Calu3 (cell line): ENCODE results near the gene TNFAIP8L3. TPM values are rescaled to one million over a fixed set of nuclear protein-coding genes. Genes with fewer than 3 reads are reported as not detected.

Experiments used
- BruUV-seq: library from RNA; stranded (reverse); fragments of 400-500 nt; replicated peaks from 2 replicates; lab custom pipeline; 2021; lab: Mats Ljungman, UMichigan
- CTCF ChIA-PET: fragments of 300-600 bp; sonication (Branson Sonifier 250); formaldehyde crosslinking; loops from one replicate; lab custom pipeline; 2022; ENCODE audit warnings: antibody characterized with exemption; lab: Charles Lee
- DNase-seq: peaks from one replicate; pipeline ENCODE4 v3.0.0; 2022
- H3K27ac Mint-ChIP-seq: one replicate; pipeline ENCODE4 v1.8.0; 2022; ENCODE audit warnings: mixed read lengths; ENCODE audit not compliant: unreplicated experiment
- H3K27me3 Mint-ChIP-seq: one replicate; pipeline ENCODE4 v1.8.0; 2022; ENCODE audit warnings: mixed read lengths; ENCODE audit not compliant: unreplicated experiment
- H3K36me3 Mint-ChIP-seq: one replicate; pipeline ENCODE4 v1.8.0; 2022; ENCODE audit warnings: mild to moderate bottlenecking, moderate library complexity, mixed read lengths; ENCODE audit not compliant: insufficient read depth, unreplicated experiment
- H3K4me1 Mint-ChIP-seq: one replicate; pipeline ENCODE4 v1.8.0; 2022; ENCODE audit warnings: mild to moderate bottlenecking, low read depth, mixed read lengths; ENCODE audit not compliant: unreplicated experiment
- H3K4me3 Mint-ChIP-seq: one replicate; pipeline ENCODE4 v1.8.0; 2022; ENCODE audit warnings: mild to moderate bottlenecking, low read depth, moderate library complexity, mixed read lengths; ENCODE audit not compliant: unreplicated experiment
- H3K9me3 Mint-ChIP-seq: one replicate; pipeline ENCODE4 v1.8.0; 2022; ENCODE audit warnings: low read depth, mixed read lengths; ENCODE audit not compliant: unreplicated experiment
- intact Hi-C: fragments of 100-400 bp; cut with micrococcal nuclease; formaldehyde crosslinking; loops from one replicate; pipeline ENCODE4 v1.10.0; 2022; ENCODE audit not compliant: unreplicated experiment
- total RNA-seq: library from RNA; stranded (reverse); gene quantifications from 2 replicates; pipeline ENCODE4 v1.2.3, GENCODE V29; 2022
- TF ChIP-seq, protein P1 (sequence below): fragments of 200-600 bp; IDR thresholded peaks from one replicate; pipeline ENCODE4 v1.8.0; 2022; ENCODE audit warnings: antibody characterized with exemption; ENCODE audit not compliant: unreplicated experiment

The TNFAIP8L3 gene
- total RNA-seq, 1 experiment from 2014 or later: not detected

DNA sequence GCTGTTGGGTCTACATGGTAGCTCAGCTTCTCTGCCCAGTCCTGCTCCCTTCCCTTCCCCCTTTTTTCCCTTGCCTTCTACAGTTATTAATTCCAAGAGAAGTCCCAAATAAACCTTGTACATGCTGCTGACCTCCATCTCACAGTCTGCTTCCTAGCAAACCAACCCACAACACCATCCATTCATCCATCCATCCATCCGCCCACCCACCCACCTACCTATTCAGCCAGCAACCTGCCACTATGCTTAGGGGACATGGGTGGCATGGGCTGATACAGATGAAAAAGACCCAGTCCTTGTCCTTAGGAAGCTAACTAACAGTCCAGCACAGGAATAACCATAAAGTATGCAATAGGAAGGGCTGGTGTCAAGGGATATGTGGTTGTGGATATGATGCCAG is 5.7 kb downstream of the TNFAIP8L3 start:
- H3K27ac Mint-ChIP-seq: no peak overlapping the region
- no peaks in the 10 kb centered on the region for H3K36me3 Mint-ChIP-seq
- BruUV-seq: no TSS peak
- intact Hi-C loops: no loop called here
- H3K27me3 Mint-ChIP-seq: peaks cover 81% of the 10 kb centered on the region
- CTCF ChIA-PET: no interaction called here
- H3K4me3 Mint-ChIP-seq: no peak overlapping the region
- TF ChIP-seq, protein P1, sequence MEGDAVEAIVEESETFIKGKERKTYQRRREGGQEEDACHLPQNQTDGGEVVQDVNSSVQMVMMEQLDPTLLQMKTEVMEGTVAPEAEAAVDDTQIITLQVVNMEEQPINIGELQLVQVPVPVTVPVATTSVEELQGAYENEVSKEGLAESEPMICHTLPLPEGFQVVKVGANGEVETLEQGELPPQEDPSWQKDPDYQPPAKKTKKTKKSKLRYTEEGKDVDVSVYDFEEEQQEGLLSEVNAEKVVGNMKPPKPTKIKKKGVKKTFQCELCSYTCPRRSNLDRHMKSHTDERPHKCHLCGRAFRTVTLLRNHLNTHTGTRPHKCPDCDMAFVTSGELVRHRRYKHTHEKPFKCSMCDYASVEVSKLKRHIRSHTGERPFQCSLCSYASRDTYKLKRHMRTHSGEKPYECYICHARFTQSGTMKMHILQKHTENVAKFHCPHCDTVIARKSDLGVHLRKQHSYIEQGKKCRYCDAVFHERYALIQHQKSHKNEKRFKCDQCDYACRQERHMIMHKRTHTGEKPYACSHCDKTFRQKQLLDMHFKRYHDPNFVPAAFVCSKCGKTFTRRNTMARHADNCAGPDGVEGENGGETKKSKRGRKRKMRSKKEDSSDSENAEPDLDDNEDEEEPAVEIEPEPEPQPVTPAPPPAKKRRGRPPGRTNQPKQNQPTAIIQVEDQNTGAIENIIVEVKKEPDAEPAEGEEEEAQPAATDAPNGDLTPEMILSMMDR: no peak
- H3K4me1 Mint-ChIP-seq: no peaks in the 10 kb centered on the region
- no peaks in the 10 kb centered on the region for H3K9me3 Mint-ChIP-seq
- DNase-seq: no peak

DNA sequence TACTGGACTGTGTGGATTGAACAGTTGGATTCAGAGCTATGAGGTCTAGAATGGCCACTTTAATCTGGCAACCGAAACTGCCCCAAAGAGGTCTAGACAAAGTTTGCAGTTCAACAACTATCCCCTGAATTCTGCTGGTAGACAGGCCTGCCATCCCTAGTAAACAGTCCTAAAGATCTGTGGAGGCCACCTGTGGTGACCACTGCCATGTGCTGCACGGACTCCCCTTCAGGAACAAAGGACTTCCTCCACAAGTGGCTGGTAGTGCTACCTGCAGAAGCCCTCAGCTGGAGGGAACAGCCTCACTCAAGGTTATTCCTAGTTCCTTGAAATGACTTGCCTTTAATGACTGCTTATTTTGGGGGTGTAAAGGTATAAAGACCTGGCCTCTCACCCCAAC is 6.1 kb downstream of the TNFAIP8L3 start:
- no TSS peak for BruUV-seq
- DNase-seq: no peak
- H3K27me3 Mint-ChIP-seq: peaks cover 76% of the 10 kb centered on the region
- intact Hi-C loops: no loop called here
- no peak overlapping the region for H3K27ac Mint-ChIP-seq
- no peaks in the 10 kb centered on the region for H3K9me3 Mint-ChIP-seq
- TF ChIP-seq, protein P1: no peak
- no peak overlapping the region for H3K4me3 Mint-ChIP-seq
- CTCF ChIA-PET: no interaction called here
- no peaks in the 10 kb centered on the region for H3K4me1 Mint-ChIP-seq
- no peaks in the 10 kb centered on the region for H3K36me3 Mint-ChIP-seq

DNA sequence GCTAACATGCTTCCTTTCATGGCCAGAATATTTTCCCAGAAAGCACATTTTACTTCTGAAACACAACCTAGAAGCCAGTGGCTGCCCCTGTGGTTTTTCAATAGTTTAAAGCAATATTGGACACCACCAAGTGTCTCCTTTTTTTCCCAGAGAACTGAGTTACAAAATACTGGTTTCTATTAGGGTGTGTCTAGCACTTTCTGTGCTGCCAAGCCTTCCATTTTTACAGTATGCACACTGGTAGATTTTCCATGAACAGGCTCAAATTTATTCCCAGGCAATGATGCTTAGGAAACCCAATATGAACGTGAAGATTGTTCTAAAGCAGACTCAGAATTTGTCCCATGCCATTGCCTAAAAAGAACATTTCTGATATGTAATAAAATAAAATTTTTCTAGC is 7.2 kb downstream of the TNFAIP8L3 start:
- Mint-ChIP-seq H3K9me3 (no peaks in the 10 kb centered on the region), H3K27ac (no peak overlapping the region), H3K4me3 (no peak overlapping the region), H3K4me1 (no peaks in the 10 kb centered on the region), H3K36me3 (no peaks in the 10 kb centered on the region), H3K27me3 (peaks cover 65% of the 10 kb centered on the region)
- DNase-seq: no peak
- no TSS peak for BruUV-seq
- intact Hi-C loops: no loop called here
- CTCF ChIA-PET: no interaction called here
- TF ChIP-seq, protein P1: no peak

DNA sequence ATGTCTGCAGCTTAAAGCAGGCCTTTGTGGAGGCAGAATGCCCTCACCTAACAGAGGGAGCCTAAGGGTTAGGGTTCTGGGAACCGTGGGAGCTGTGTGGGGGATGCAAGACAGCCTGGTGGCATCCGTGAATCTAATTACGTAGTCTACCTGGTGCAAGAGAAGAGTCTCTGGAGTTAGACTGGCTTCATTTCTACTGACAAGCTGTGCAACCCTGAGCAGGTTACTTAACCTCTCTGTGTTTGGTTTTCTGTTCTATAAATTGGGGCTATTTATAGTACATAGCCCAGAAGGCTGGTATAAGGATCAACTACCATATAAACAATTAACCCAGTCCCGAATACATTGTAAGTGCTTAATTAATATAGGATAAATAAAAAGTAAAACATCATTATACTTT is 8.3 kb downstream of the TNFAIP8L3 start:
- intact Hi-C loops: no loop called here

More for the DNA sequence above, 8.3 kb downstream of the TNFAIP8L3 start:
- no peak for DNase-seq
- H3K27ac Mint-ChIP-seq: no peak overlapping the region
- BruUV-seq: no TSS peak
- no peaks in the 10 kb centered on the region for H3K36me3 Mint-ChIP-seq
- no peaks in the 10 kb centered on the region for H3K4me1 Mint-ChIP-seq
- CTCF ChIA-PET: no interaction called here
- H3K4me3 Mint-ChIP-seq: no peak overlapping the region
- H3K27me3 Mint-ChIP-seq: peaks cover 54% of the 10 kb centered on the region
- TF ChIP-seq, protein P1: no peak
- no peaks in the 10 kb centered on the region for H3K9me3 Mint-ChIP-seq
